Endometrium (tissue), 2 donors: ENCODE measurements around the gene NACA2.
"Not testable (repeated sequence)": the region's sequence is repeated elsewhere in the genome, so short reads cannot be mapped to it uniquely, and the experiment has no call there.

Source experiments
- FAIRE-seq: peaks from 2 replicates; lab custom pipeline; 2012; peaks lifted over from hg19 to GRCh38; lab: Jason Lieb, UNC
- donor health status: control.
- donor health status: control.

Gene NACA2

GRCh38 chr17:61591018-61591417 lies at the start of gene NACA2:
TSS of gene NACA2 (minus strand) at chr17:61591219. CDS start at chr17:61591180, 39 bp downstream.
- FAIRE-seq = no peak

GRCh38 chr17:61639818-61640217 lies 48.8 kb upstream of the NACA2 start:
- no peak for FAIRE-seq

- no peak for FAIRE-seq
Observed at GRCh38 chr17:61638087-61638486, 47.1 kb upstream of the NACA2 start.

DNA sequence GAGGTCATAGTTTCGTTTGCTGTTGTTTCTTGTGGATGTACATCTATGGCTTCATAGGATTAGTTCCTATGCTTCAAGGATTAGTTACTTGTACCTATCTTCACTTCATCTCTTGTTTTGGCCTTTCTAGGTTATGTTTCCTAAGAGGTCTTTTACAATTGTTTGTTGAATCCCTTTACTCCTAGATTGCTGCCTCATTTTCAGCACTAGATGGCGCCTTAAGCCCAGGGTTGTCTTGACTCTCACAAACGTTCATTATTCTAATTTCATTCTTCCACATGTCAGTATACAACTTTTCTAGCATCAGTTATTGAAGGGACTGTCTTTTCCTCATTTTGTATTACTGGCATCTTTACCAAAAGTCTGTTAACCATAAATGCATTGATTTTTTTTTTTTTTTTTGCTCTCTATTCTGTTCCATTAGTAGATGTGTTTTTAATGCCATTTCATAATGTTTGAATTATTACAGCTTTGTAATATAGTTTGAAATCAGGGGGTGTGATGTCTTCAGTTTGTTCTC lies 45.0 kb upstream of the NACA2 start:
- FAIRE-seq = no peak

- FAIRE-seq = no peak
Observed at GRCh38 chr17:61634942-61635538, 44.0 kb upstream of the NACA2 start.

- no peak for FAIRE-seq
Observed at GRCh38 chr17:61634011-61634539, 43.1 kb upstream of the NACA2 start.

DNA sequence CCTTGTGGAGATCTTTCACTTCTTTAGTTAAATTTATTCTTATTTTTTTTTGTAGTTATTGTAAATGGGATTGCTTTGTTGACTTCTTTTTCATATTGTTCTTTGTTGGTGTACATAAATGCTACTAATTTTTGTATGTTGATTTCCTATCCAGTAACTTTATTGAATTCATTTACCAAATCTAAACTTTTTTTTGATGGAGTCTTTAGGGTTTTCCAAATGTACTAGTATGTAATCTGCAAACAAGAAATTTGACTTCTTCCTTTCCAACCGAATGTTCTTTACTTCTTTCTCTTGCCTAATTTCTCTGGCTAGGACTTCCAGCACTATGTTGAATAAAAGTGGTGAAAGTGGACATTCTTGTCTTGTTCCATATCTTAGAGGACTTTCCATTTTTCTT lies 41.8 kb upstream of the NACA2 start:
- no peak for FAIRE-seq

DNA sequence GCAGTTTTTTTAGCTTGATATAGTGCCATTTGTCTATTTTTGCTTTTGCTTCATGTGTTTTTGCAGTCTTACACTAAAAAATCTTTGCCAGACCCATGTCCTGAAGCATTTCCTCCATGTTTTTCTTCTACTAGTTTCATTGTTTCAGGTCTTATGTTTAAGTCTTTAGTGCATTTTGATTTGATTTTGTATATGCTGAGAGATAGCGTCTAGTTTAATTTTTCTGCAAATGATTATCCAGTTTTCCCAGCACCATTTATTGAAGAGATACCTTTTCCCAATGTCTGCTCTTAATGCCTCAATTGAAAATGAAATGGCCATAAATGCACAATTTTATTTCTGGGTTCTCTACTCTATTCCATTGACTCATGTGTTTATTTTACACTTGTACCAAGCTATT lies 40.8 kb upstream of the NACA2 start:
- FAIRE-seq = no peak

- not testable (repeated sequence) for FAIRE-seq
Observed at GRCh38 chr17:61628158-61628557, 37.1 kb upstream of the NACA2 start.

GRCh38 chr17:61627658-61628057 lies 36.6 kb upstream of the NACA2 start:
- no peak for FAIRE-seq

DNA sequence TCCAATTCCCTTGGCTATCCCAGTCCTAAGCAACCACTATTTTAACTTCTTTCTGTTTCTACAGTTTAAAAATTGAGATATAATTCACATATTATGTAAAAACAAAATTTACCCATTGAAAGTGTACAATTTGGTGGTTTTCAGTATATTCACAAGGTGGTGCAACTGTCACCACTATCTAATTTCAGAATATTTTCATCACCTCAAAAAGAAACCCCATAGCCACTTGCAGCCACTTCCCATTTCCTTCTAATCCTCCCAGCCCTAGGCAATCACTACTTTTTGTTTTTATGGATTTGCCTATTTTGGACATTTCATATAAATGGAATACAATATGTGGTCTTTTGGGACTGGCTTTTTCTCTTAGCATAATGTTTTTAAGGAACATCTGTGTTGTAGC lies 36.1 kb upstream of the NACA2 start:
- FAIRE-seq = no peak

GRCh38 chr17:61625564-61625963 lies 34.5 kb upstream of the NACA2 start:
- FAIRE-seq = no peak

DNA sequence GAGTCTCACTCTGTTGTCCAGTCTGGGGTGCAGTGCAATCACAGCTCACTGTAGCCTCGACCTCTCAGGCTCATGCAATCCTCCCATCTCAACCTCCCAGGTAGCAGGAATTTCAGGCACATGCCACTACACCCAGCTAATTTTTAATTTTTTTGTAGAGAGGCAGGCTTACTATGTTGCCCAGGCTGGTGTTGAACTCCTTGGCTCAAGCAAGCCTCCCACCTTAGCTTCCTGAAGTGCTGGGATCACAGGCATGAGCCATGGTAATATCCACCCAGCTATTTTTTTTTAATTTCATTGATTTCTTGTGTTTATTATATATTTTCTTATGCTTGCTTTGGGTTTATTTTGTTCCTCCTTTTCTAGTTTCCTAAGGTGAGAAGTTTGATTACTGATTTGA lies 33.9 kb upstream of the NACA2 start:
- FAIRE-seq = no peak

GRCh38 chr17:61621317-61621716 lies 30.3 kb upstream of the NACA2 start:
- no peak for FAIRE-seq

- no peak for FAIRE-seq
Observed at GRCh38 chr17:61619953-61620352, 28.9 kb upstream of the NACA2 start.

DNA sequence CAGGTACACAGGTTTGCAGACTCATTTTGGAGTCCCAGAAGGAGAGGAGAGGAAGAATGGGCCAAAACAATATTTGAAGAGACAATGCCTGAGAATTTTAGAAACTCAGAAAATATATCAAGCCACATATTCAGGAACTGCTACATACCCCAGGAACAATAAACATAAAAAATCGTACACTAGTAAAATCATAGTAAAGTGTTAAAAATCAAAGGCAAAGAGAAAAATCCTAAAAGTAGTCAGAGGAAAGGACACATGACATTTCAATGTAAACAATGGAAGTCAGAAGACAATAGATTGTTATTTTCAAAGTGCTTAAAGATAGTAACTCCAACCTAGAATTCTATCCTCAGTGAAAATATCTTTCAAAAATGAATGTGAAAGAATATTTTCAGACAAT lies 28.5 kb upstream of the NACA2 start:
- FAIRE-seq = no peak

DNA sequence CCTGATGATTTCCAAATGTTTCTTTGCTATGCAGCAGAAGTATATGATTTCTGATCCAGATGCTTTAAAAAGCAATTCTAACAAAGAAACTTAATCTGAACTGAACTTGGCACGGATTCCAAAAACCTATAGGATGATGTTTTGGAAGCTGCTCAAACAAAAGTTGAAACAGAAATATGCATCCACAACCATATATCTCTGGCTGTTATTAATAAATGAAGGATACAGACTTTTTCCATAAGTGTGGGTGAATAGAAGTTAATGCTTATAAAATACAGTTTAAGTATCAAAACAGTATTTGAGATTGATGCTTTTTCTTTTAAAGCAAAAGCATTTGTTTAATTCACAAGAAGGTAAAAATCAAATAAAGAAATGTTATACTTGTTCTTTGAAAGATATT lies 27.9 kb upstream of the NACA2 start:
- no peak for FAIRE-seq

DNA sequence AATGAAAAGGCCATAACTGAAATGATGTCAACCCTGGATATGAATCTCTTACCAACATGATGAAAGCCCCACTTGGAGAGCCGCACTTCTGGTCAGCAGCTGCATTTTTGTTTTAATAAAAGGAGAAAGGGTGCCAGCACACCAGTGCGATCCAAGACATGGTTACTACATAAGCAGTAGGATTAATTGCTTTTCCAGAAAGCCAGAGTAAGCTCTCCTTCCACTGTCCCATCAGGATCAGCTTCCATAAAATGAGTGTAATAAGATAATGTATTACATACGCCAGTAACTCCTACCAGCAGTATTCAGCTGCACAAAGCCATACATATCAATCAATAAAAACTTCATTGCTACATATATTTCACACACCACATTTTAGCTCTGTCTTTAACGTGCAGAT lies 26.3 kb upstream of the NACA2 start:
- no peak for FAIRE-seq

DNA sequence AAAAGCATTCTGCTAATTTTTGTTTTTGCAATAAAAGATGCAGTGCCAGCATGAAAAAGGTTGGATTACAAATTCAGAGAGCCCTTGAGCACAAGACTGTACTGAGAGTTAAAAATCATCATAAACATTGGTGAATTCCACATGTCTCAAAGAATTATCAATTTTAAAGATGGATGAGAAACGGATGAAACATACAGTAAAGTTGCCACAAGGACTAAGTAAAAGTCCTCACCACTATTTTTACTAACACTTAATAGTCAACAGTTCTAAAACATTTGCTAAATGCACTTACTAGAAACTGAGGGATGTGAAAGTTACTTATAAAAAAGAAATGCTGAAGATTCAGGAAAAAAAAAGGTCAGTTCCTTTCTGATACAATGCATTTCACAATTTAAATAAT lies 25.8 kb upstream of the NACA2 start:
- FAIRE-seq = no peak

DNA sequence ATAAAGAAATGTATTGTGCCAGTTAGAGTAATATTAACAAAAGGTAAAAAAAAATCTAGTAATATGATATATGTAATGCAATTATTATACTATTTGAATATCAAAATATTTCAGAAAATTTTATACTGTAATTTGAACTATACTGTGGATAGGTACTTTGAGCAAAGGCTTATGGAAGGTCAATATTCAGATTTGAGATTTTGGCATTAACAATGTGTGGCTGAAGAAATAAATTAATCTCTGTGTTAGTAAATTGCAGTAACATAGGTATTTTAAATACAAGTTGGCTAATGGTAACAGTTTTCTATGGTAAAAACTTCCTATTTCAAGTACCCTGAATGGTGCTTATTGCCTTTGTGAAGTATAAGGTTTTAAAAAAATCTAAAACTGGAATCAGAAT lies 23.2 kb upstream of the NACA2 start:
- no peak for FAIRE-seq

DNA sequence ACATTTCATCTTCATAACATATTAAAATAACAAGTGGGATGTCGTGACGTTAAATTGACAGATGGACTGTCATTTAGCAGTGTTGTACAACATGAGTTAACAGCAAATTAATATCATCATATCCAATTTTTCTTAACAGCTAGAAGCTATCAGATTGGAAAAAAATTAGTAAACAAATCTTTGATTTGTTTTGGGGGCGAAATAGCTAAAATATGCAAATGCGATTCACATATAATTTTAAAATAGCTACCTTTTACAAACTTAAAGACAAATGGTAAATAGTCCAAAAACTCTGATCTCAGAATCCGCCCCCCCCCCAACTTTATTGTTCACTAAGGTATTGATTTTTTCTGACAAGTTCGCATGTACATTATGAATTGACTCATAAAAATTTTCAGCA lies 20.3 kb upstream of the NACA2 start:
- no peak for FAIRE-seq

GRCh38 chr17:61605692-61606091 lies 14.7 kb upstream of the NACA2 start:
- no peak for FAIRE-seq

DNA sequence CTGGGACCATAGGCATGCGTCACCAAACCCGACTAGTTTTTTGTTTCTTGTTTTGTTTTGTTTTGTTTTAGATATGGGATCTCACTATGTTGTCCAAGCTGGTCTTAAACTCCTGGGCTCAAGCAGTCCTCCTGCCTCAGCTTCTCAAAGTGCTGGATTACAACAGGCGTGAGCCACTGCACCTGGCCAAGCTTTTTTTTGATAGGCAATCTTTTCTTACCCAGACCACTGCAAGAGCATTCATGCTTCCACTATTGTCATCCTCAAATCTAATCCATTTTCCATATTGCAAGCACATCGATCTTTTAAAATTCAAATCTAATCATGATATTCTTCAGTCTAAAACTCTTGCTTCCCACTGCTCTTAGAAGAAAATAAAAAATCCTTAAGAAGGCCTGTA lies 10.3 kb upstream of the NACA2 start:
- no peak for FAIRE-seq

DNA sequence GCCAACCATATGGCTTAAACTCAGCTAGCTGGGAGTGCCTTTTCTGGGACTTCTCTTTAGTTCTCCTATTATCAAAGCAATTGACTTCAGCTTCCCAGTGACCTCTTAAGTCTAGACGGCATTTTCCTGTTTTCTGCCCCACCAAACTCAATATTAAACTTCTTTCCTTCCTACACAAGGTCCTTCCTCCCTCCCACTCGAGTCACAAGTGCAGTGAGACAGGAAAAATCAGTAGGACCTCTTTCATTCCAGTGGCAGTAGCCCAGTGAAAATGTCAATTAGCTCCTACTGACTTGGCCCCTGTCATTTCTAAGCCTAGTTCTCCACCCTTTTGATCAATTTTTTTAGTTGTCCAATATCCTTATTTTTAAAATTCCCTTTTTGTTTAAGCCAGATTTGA lies 9.6 kb upstream of the NACA2 start:
- FAIRE-seq = no peak
